Activated CD8-positive, alpha-beta T cell treated with anti-CD3 and anti-CD28 coated beads for 36 hours (primary cell): ENCODE results near the gene PTBP1. TPM values are rescaled to one million over a fixed set of nuclear protein-coding genes. Genes with fewer than 3 reads are reported as not detected.

Experiments used
- ATAC-seq: fragments of 200-7000 bp; cut with Tn5 transposase; one replicate; pipeline ENCODE4 v1.10.0; 2021; ENCODE audit warnings: mild to moderate bottlenecking, moderate library complexity
- CTCF ChIA-PET: fragments of 350-600 bp; sonication (Branson Sonifier 250); formaldehyde crosslinking; loops from one replicate; lab custom pipeline; 2021; ENCODE audit warnings: antibody characterized with exemption; lab: Charles Lee
- POLR2A ChIA-PET: fragments of 350-600 bp; sonication (Branson Sonifier 250); formaldehyde crosslinking; loops from one replicate; lab custom pipeline; 2021; ENCODE audit warnings: antibody characterized with exemption; lab: Charles Lee
- DNase-seq: peaks from one replicate; pipeline ENCODE4 v3.0.0-alpha.2; 2020
- H3K27ac Mint-ChIP-seq: one replicate; pipeline ENCODE4 v1.8.0; 2021; ENCODE audit warnings: mild to moderate bottlenecking, mixed read lengths
- H3K27me3 Mint-ChIP-seq: one replicate; pipeline ENCODE4 v1.8.0; 2021; ENCODE audit warnings: mixed read lengths
- H3K36me3 Mint-ChIP-seq: one replicate; pipeline ENCODE4 v1.8.0; 2021; ENCODE audit warnings: low read depth, mixed read lengths
- H3K4me1 Mint-ChIP-seq: one replicate; pipeline ENCODE4 v1.8.0; 2021; ENCODE audit warnings: low read depth, mixed read lengths
- H3K4me3 Mint-ChIP-seq: one replicate; pipeline ENCODE4 v1.8.0; 2021; ENCODE audit warnings: mild to moderate bottlenecking, moderate library complexity, mixed read lengths
- H3K9me3 Mint-ChIP-seq: one replicate; pipeline ENCODE4 v1.8.0; 2021; ENCODE audit warnings: mixed read lengths
- intact Hi-C: fragments of 100-400 bp; cut with micrococcal nuclease; formaldehyde crosslinking; loops from one replicate; pipeline ENCODE4 v1.10.0; 2022
- total RNA-seq, 2 experiments: library from RNA; stranded (reverse); gene quantifications; one replicate each; pipeline ENCODE4 v1.2.3, GENCODE V29; 2021
- TF ChIP-seq, protein P1 (sequence below): fragments of 200-600 bp; IDR thresholded peaks from one replicate; pipeline ENCODE4 v1.8.0; 2022; ENCODE audit warnings: antibody characterized with exemption, mild to moderate bottlenecking

PTBP1 gene
- 100 to 1,000 TPM; 581 to 582 TPM for total RNA-seq

DNA sequence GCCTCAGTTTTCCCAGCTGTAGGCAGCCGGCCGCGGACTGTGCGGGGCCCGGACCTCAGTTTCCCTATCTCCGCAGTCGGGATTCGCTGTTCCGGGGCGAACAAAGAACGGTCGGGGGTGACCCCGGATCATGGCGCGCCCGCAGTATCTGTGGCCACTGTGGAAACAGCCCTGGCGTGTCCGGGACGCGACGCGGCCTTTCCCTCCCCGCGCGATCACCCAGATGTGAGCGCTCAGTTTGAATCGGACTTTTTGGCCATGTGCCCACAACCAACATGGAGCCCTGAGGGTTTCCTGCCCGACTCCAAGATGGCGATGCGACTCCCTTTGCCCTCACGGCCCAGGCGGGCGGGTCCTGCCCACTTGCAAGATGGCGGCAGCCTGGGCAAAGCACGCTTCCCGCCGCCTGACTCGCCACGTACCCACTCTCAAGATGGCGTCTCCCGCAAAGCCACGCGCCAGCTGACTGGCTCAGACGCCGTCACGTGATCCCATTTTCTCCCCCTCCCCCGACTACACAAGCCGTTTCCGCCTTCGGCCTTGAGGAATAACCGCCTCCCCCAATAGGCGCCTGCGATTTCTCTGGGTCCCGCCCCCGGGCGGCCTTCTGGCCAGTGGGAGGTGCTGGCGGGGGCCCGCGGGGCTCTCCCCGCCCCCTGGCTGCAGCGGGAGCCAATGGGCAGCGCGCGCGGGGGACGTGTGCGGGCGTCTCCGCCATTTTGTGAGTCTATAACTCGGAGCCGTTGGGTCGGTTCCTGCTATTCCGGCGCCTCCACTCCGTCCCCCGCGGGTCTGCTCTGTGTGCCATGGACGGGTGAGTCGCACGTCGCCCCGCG is at the start of gene PTBP1:
Gene PTBP1, plus strand, starts transcription at position 761 of the 836 bp plus-strand sequence. Its CDS starts 46 bp downstream, at position 807.
- Mint-ChIP-seq H3K4me1 (peaks cover 23% of the 10 kb centered on the region), H3K9me3 (no peaks in the 10 kb centered on the region), H3K27ac (peak within 1 kb of the TSS; percentile 90), H3K4me3 (peak within 1 kb of the TSS; percentile 88), H3K27me3 (no peaks in the 10 kb centered on the region), H3K36me3 (peaks cover 36% of the 10 kb centered on the region)
- intact Hi-C loops: no loop called here
- peak; percentile 87 for ATAC-seq
- TF ChIP-seq, protein P1, sequence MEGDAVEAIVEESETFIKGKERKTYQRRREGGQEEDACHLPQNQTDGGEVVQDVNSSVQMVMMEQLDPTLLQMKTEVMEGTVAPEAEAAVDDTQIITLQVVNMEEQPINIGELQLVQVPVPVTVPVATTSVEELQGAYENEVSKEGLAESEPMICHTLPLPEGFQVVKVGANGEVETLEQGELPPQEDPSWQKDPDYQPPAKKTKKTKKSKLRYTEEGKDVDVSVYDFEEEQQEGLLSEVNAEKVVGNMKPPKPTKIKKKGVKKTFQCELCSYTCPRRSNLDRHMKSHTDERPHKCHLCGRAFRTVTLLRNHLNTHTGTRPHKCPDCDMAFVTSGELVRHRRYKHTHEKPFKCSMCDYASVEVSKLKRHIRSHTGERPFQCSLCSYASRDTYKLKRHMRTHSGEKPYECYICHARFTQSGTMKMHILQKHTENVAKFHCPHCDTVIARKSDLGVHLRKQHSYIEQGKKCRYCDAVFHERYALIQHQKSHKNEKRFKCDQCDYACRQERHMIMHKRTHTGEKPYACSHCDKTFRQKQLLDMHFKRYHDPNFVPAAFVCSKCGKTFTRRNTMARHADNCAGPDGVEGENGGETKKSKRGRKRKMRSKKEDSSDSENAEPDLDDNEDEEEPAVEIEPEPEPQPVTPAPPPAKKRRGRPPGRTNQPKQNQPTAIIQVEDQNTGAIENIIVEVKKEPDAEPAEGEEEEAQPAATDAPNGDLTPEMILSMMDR: no peak
- ChIA-PET CTCF (interaction anchor here (0.9 to 1.1 kb wide), 2 partner anchors 29 to 230 kb away, joined by 3 to 4 read pairs; partner anchors contain the start of gene CNN2), POLR2A (interaction anchor here (0.6 to 9.6 kb wide), 7 partner anchors 12 to 188 kb away, joined by 3 to 106 read pairs (median 3); no protein-coding TSS in a partner anchor)
- DNase-seq: peak; percentile 100

DNA sequence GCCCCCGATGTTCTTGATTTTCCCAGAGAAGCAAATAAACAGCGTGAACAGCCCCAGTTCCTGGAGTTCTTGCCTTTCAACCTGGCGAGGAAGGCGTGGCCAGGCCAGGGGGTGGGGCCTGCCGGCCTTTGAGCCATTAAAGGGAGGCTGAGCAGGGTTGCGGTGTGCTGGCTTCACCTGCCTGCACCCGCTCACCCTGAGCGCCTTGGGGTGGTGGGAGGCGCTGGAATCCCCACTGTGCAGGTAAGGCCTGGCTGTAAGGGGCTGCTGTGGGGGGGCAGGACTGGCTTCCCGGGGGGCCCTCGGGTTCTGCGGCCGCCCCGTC is 49.0 kb upstream of the PTBP1 start:
- ATAC-seq (no peak), DNase-seq (no peak)
- Mint-ChIP-seq H3K9me3 (peaks cover 5% of the 10 kb centered on the region), H3K27ac (no peak overlapping the region), H3K4me3 (no peak overlapping the region), H3K36me3 (no peaks in the 10 kb centered on the region), H3K4me1 (no peaks in the 10 kb centered on the region), H3K27me3 (peaks cover 2% of the 10 kb centered on the region)
- TF ChIP-seq, protein P1: no peak
- intact Hi-C loops: no loop called here
- ChIA-PET POLR2A (no interaction called here), CTCF (no interaction called here)

DNA sequence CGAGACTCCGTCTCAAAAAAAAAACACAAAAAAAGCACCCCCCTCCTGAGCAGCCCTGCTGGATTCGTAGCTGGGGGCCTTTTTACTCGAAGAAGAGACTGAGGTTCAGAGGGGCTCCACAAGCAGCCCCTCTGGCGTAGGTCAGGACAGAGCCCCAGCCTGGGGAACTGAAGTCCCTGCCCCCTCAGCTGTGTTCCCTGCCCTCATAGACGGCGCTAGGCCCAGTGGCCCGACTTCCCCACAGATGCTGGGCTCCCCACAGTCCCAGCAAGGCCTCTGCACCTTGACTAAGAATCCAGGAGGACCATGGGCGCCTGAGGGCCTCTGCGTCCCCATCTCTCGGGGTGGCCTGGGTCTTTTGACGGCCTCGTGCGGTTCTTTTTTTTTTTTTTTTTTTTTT is 47.4 kb upstream of the PTBP1 start:
- peaks cover 2% of the 10 kb centered on the region for H3K27me3 Mint-ChIP-seq
- no peak for DNase-seq

GRCh38 chr19:750640-751423 is 46.4 kb upstream of the PTBP1 start, which contains the start of gene MISP:
TSS of gene MISP (plus strand) at chr19:751112. CDS start at chr19:756947, 5,835 bp downstream.
- Mint-ChIP-seq H3K27me3 (peaks cover 2% of the 10 kb centered on the region), H3K9me3 (peaks cover 2% of the 10 kb centered on the region), H3K4me1 (no peaks in the 10 kb centered on the region), H3K36me3 (no peaks in the 10 kb centered on the region), H3K27ac (no peak within 1 kb of the TSS), H3K4me3 (no peak within 1 kb of the TSS)
- POLR2A ChIA-PET: no interaction called here
- CTCF ChIA-PET: no interaction called here
- TF ChIP-seq, protein P1: no peak
- intact Hi-C loops: no loop called here
- DNase-seq (no peak), ATAC-seq (no peak)

More for the DNA sequence above, 47.4 kb upstream of the PTBP1 start:
- Mint-ChIP-seq H3K9me3 (peaks cover 2% of the 10 kb centered on the region), H3K27ac (no peak overlapping the region), H3K4me1 (no peaks in the 10 kb centered on the region), H3K36me3 (no peaks in the 10 kb centered on the region), H3K4me3 (no peak overlapping the region)
- ChIA-PET POLR2A (no interaction called here), CTCF (no interaction called here)
- TF ChIP-seq, protein P1: no peak
- intact Hi-C loops: no loop called here
- no peak for ATAC-seq
